Hepatocyte (in vitro differentiated cells): ENCODE results near the gene GPRIN2. TPM values are rescaled to one million over a fixed set of nuclear protein-coding genes. Genes with fewer than 3 reads are reported as not detected.

Experiments used
- DNase-seq: peaks from one replicate; pipeline ENCODE4 v3.0.0-alpha.2; 2016; ENCODE audit warnings: low spot score
- H2AFZ ChIP-seq: fragments of 200-600 bp; sonication (generic); 2 replicates; pipeline ENCODE4 v1.6.0; 2016; ENCODE audit warnings: antibody characterized with exemption, mild to moderate bottlenecking
- H3K27ac ChIP-seq: fragments of 200-600 bp; sonication (generic); 2 replicates; pipeline ENCODE4 v1.5.1; 2016; ENCODE audit warnings: mild to moderate bottlenecking
- H3K27me3 ChIP-seq: fragments of 200-600 bp; sonication (generic); 2 replicates; pipeline ENCODE4 v1.6.1; 2016
- H3K36me3 ChIP-seq: fragments of 200-600 bp; sonication (generic); replicated peaks from 2 replicates; pipeline ENCODE4 v1.5.1; 2016; ENCODE audit warnings: low read depth; ENCODE audit not compliant: insufficient read depth
- H3K4me1 ChIP-seq: fragments of 200-600 bp; sonication (generic); 2 replicates; pipeline ENCODE4 v1.5.1; 2016; ENCODE audit warnings: mild to moderate bottlenecking, moderate library complexity; ENCODE audit not compliant: insufficient read depth
- H3K4me2 ChIP-seq: fragments of 200-600 bp; sonication (generic); 2 replicates; pipeline ENCODE4 v1.6.0; 2016
- H3K4me3 ChIP-seq: fragments of 200-600 bp; sonication (generic); 2 replicates; pipeline ENCODE4 v1.5.1; 2016; ENCODE audit warnings: mild to moderate bottlenecking
- H3K79me2 ChIP-seq: fragments of 200-600 bp; sonication (generic); 2 replicates; pipeline ENCODE4 v1.6.0; 2017; ENCODE audit warnings: mild to moderate bottlenecking
- H3K9me2 ChIP-seq: fragments of 200-600 bp; sonication (generic); replicated peaks from 2 replicates; pipeline ENCODE4 v1.6.0; 2017; ENCODE audit warnings: mild to moderate bottlenecking; ENCODE audit not compliant: insufficient read depth
- H3K9me3 ChIP-seq: fragments of 200-600 bp; sonication (generic); 2 replicates; pipeline ENCODE4 v1.5.1; 2016; ENCODE audit warnings: low read depth, mild to moderate bottlenecking
- H4K20me1 ChIP-seq: fragments of 200-600 bp; sonication (generic); 2 replicates; pipeline ENCODE4 v1.6.0; 2016; ENCODE audit warnings: mild to moderate bottlenecking; ENCODE audit not compliant: insufficient read depth, poor library complexity, severe bottlenecking
- EZH2 ChIP-seq: fragments of 200-600 bp; sonication (generic); IDR thresholded peaks from 2 replicates; pipeline ENCODE4 v1.6.1; 2016; ENCODE audit warnings: antibody characterized with exemption, mild to moderate bottlenecking, borderline replicate concordance
- EZH2phosphoT487 ChIP-seq: fragments of 200-600 bp; sonication (generic); IDR thresholded peaks from one replicate; pipeline ENCODE4 v1.6.1; 2018; ENCODE audit warnings: antibody characterized with exemption, mild to moderate bottlenecking, low read depth, moderate library complexity; ENCODE audit not compliant: unreplicated experiment, severe bottlenecking
- WGBS: methylation state at CpG from one replicate; pipeline ENCODE4 v1.1.6; 2016; ENCODE audit warnings: low lambda C conversion rate; ENCODE audit errors: missing lambda C conversion rate; 5-methylcytosine and 5-hydroxymethylcytosine counted together
- polyA plus RNA-seq: library from polyadenylated mRNA; unstranded; fragments of >200 nt; fragmentation: Nextera tagmentation; extraction: Ambion mirVana; gene quantifications from 2 replicates; pipeline ENCODE4 v1.2.1, GENCODE V29; 2016
- total RNA-seq: library from RNA; depleted of rRNA; stranded (reverse); fragments of >200 nt; gene quantifications from 2 replicates; pipeline ENCODE4 v1.2.3, GENCODE V29; 2014
- TF ChIP-seq, protein P1 (sequence below): fragments of 200-600 bp; sonication (generic); IDR thresholded peaks from 2 replicates; pipeline ENCODE4 v1.5.1; 2016; ENCODE audit warnings: antibody characterized with exemption, mild to moderate bottlenecking; ENCODE audit not compliant: poor library complexity

The GPRIN2 gene
- total and polyA plus RNA-seq, 2 experiments from 2014 or later: 15.0 to 23.4 TPM

- Histone ChIP-seq H3K27ac (no peak overlapping the region), H4K20me1 (no peaks in the 10 kb centered on the region)
- DNase-seq: no peak
Observed at GRCh38 chr10:46526682-46527038, 29.8 kb downstream of the GPRIN2 start.

DNA sequence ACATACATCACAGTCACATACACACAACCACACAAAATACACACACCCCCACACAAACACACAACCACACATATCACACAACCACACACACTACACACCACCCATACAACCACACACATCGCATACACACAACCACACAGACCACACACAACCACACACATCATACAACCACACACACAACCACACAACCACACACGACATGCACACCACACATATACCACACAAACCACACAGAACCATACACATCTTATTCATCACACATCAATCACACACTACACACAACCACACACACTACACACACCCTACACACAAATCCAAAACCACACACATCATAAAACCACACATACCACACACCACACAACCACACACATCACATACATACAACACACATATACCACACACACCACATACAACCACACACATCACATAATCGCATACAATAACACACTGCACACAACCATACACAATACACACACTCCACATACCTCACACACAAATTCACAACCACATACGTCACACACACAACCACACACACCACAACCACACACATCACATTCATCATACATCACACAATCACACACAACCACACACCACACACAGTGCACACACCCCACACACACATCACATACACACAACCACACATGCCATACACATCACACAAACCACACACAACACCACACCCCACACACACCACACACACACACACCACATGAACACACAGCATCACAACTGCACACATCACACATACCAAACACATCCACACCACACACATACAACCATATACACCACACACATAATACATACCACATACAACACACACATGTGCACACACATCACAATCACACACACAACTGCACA, 30.4 kb downstream of the GPRIN2 start:
- Histone ChIP-seq H3K27me3 (no peaks in the 10 kb centered on the region), H3K4me1 (peaks cover 15% of the 10 kb centered on the region), H2AFZ (no peak overlapping the region), H4K20me1 (no peaks in the 10 kb centered on the region), H3K27ac (no peak overlapping the region), H3K4me2 (no peak overlapping the region), H3K36me3 (no peaks in the 10 kb centered on the region), H3K9me3 (no peaks in the 10 kb centered on the region), H3K4me3 (no peak overlapping the region), H3K79me2 (no peaks in the 10 kb centered on the region), H3K9me2 (no peaks in the 10 kb centered on the region)
- 99% methylated on average over 4 of the region's 4 CpGs for WGBS
- no peak for TF ChIP-seq EZH2
- TF ChIP-seq, protein P1, sequence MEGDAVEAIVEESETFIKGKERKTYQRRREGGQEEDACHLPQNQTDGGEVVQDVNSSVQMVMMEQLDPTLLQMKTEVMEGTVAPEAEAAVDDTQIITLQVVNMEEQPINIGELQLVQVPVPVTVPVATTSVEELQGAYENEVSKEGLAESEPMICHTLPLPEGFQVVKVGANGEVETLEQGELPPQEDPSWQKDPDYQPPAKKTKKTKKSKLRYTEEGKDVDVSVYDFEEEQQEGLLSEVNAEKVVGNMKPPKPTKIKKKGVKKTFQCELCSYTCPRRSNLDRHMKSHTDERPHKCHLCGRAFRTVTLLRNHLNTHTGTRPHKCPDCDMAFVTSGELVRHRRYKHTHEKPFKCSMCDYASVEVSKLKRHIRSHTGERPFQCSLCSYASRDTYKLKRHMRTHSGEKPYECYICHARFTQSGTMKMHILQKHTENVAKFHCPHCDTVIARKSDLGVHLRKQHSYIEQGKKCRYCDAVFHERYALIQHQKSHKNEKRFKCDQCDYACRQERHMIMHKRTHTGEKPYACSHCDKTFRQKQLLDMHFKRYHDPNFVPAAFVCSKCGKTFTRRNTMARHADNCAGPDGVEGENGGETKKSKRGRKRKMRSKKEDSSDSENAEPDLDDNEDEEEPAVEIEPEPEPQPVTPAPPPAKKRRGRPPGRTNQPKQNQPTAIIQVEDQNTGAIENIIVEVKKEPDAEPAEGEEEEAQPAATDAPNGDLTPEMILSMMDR: no peak
- TF ChIP-seq EZH2phosphoT487: no peak
- no peak for DNase-seq

More at GRCh38 chr10:46526682-46527038, 29.8 kb downstream of the GPRIN2 start:
- peaks cover 15% of the 10 kb centered on the region for H3K4me1 ChIP-seq
- no peaks in the 10 kb centered on the region for H3K36me3 ChIP-seq
- H3K79me2 ChIP-seq: no peaks in the 10 kb centered on the region
- no peaks in the 10 kb centered on the region for H3K27me3 ChIP-seq
- no peak overlapping the region for H3K4me2 ChIP-seq
- TF ChIP-seq, protein P1: no peak
- TF ChIP-seq EZH2 (no peak), EZH2phosphoT487 (no peak)
- H3K9me3 ChIP-seq: no peaks in the 10 kb centered on the region
- no peak overlapping the region for H2AFZ ChIP-seq
- WGBS: 70% methylated on average over 7 of the region's 7 CpGs
- H3K9me2 ChIP-seq: no peaks in the 10 kb centered on the region
- no peak overlapping the region for H3K4me3 ChIP-seq

GRCh38 chr10:46525177-46525823, 31.2 kb downstream of the GPRIN2 start:
- no peaks in the 10 kb centered on the region for H3K9me3 ChIP-seq
- H3K27ac ChIP-seq: no peak overlapping the region
- H3K9me2 ChIP-seq: no peaks in the 10 kb centered on the region
- no peaks in the 10 kb centered on the region for H3K27me3 ChIP-seq
- H3K79me2 ChIP-seq: no peaks in the 10 kb centered on the region
- 93% methylated on average over 5 of the region's 5 CpGs for WGBS
- TF ChIP-seq EZH2phosphoT487 (no peak), EZH2 (no peak)
- TF ChIP-seq, protein P1: no peak
- no peak overlapping the region for H2AFZ ChIP-seq
- H3K4me1 ChIP-seq: peaks cover 15% of the 10 kb centered on the region
- H4K20me1 ChIP-seq: no peaks in the 10 kb centered on the region
- no peak overlapping the region for H3K4me3 ChIP-seq
- H3K36me3 ChIP-seq: no peaks in the 10 kb centered on the region
- H3K4me2 ChIP-seq: no peak overlapping the region
- DNase-seq: no peak
